ENCODE results near the gene WDFY4. TPM values are rescaled to one million over a fixed set of nuclear protein-coding genes. Genes with fewer than 3 reads are reported as not detected.

Gene WDFY4
- total RNA-seq, 4 donors from 2014 or later: 0.60 to 20.6 (median 5.1) TPM

- no peaks in the 10 kb centered on the region for H3K4me1 ChIP-seq
- H3K27ac ChIP-seq: no peak overlapping the region
- no peak for TF ChIP-seq POLR2A (IDR thresholded peaks at IDR 0.05)
- TF ChIP-seq EP300 (IDR thresholded peaks at IDR 0.05; ENCODE audit: low read depth): no peak
- TF ChIP-seq POLR2AphosphoS5 (IDR thresholded peaks at IDR 0.05): no peak
- TF ChIP-seq, protein P1, sequence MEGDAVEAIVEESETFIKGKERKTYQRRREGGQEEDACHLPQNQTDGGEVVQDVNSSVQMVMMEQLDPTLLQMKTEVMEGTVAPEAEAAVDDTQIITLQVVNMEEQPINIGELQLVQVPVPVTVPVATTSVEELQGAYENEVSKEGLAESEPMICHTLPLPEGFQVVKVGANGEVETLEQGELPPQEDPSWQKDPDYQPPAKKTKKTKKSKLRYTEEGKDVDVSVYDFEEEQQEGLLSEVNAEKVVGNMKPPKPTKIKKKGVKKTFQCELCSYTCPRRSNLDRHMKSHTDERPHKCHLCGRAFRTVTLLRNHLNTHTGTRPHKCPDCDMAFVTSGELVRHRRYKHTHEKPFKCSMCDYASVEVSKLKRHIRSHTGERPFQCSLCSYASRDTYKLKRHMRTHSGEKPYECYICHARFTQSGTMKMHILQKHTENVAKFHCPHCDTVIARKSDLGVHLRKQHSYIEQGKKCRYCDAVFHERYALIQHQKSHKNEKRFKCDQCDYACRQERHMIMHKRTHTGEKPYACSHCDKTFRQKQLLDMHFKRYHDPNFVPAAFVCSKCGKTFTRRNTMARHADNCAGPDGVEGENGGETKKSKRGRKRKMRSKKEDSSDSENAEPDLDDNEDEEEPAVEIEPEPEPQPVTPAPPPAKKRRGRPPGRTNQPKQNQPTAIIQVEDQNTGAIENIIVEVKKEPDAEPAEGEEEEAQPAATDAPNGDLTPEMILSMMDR (IDR thresholded peaks at IDR 0.05): no peak
- WGBS, 2 donors (ENCODE audit: low coverage in 1 of 2): 88 to 100% methylated on average over 2 of the region's 2 CpGs
- intact Hi-C loops (cut with DNase I; ENCODE audit: low total_unique reads): no loop called here
- no peaks in the 10 kb centered on the region for H3K27me3 ChIP-seq
- DNase-seq: no peak
- H3K9me3 ChIP-seq: no peaks in the 10 kb centered on the region
- in situ Hi-C loops (cut with MboI; ENCODE audit: low pct_ligation_motif_present in 1 of 4, low pct_unique_long_range_greater_than_20kb in 1 of 4, low sequenced_read_pairs in 3 of 4): no loop called here
- no peaks in the 10 kb centered on the region for H3K36me3 ChIP-seq
- no peak overlapping the region for H3K4me3 ChIP-seq
Observed at GRCh38 chr10:48938281-48938680, 253.6 kb downstream of the WDFY4 start.

- in situ Hi-C loops (cut with MboI; ENCODE audit: low pct_ligation_motif_present in 1 of 4, low pct_unique_long_range_greater_than_20kb in 1 of 4, low sequenced_read_pairs in 3 of 4) (no loop called here), intact Hi-C loops (cut with DNase I; ENCODE audit: low total_unique reads) (no loop called here)
- no peak overlapping the region for H3K4me3 ChIP-seq
- no peak overlapping the region for H3K27ac ChIP-seq
- WGBS, 2 donors (ENCODE audit: low coverage in 1 of 2): 61% methylated on average over 6 of the region's 6 CpGs; no CpG with 5 or more reads in 1 of the 2 donors
- H3K9me3 ChIP-seq: no peaks in the 10 kb centered on the region
- no peak for DNase-seq
- TF ChIP-seq POLR2A (IDR thresholded peaks at IDR 0.05): no peak
- TF ChIP-seq POLR2AphosphoS5 (IDR thresholded peaks at IDR 0.05): no peak
- TF ChIP-seq EP300 (IDR thresholded peaks at IDR 0.05; ENCODE audit: low read depth): no peak
- no peaks in the 10 kb centered on the region for H3K36me3 ChIP-seq
- no peaks in the 10 kb centered on the region for H3K27me3 ChIP-seq
- H3K4me1 ChIP-seq: no peaks in the 10 kb centered on the region
Observed at GRCh38 chr10:48938990-48939536, 254.4 kb downstream of the WDFY4 start.

DNA sequence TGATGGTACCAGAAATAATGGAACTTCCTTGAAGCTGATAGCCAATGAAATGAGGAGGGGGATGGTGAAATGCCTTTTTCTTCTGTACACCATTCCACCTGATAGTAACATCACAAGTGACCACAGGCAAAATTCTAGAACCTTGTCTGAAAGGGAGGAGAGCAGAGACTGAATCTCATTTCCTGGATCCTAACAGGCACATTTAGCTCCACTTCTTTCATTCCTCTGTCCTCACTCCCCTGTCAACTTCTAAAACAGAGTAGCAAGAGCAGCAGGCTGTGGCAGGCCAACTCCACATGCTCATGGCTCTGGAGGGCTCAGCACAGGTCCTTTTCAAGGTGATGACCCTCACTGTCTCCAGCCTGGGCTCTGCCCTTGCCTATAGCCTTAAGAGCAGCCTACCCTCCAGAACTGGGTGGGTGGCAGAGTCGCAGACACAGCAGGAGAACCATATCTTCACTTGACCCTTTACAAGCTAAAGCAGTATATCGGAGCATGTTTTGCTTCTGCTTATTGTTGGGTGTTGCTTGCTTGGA is 255.2 kb downstream of the WDFY4 start, which contains the start of gene LRRC18:
LRRC18 (minus strand) TSS at position 51 of the 536 bp plus-strand sequence. CDS start 25,685 bp downstream, outside the sequence.
- Histone ChIP-seq H3K9me3 (no peaks in the 10 kb centered on the region), H3K27me3 (no peaks in the 10 kb centered on the region), H3K27ac (no peak within 1 kb of the TSS), H3K36me3 (no peaks in the 10 kb centered on the region), H3K4me1 (peaks cover 0 to 1% (median 0%) of the 10 kb centered on the region in 4 donors), H3K4me3 (no peak within 1 kb of the TSS)
- in situ Hi-C loops (cut with MboI; ENCODE audit: low pct_ligation_motif_present in 1 of 4, low pct_unique_long_range_greater_than_20kb in 1 of 4, low sequenced_read_pairs in 3 of 4): no loop called here
- TF ChIP-seq, protein P1 (IDR thresholded peaks at IDR 0.05): no peak
- TF ChIP-seq POLR2A (IDR thresholded peaks at IDR 0.05): no peak
- TF ChIP-seq POLR2AphosphoS5 (IDR thresholded peaks at IDR 0.05): no peak
- no peak for TF ChIP-seq EP300 (IDR thresholded peaks at IDR 0.05; ENCODE audit: low read depth)
- 92% methylated on average over 2 of the region's 2 CpGs; no CpG with 5 or more reads in 1 of the 2 donors for WGBS, 2 donors (ENCODE audit: low coverage in 1 of 2)
- DNase-seq: no peak
- intact Hi-C loops (cut with DNase I; ENCODE audit: low total_unique reads): no loop called here

- no peak for DNase-seq
- no peaks in the 10 kb centered on the region for H3K9me3 ChIP-seq
- H3K27ac ChIP-seq: no peak overlapping the region
- 94 to 100% methylated on average over 1 to 5 of the region's 5 CpGs for WGBS, 2 donors (ENCODE audit: low coverage in 1 of 2)
- intact Hi-C loops (cut with DNase I; ENCODE audit: low total_unique reads) (no loop called here), in situ Hi-C loops (cut with MboI; ENCODE audit: low pct_ligation_motif_present in 1 of 4, low pct_unique_long_range_greater_than_20kb in 1 of 4, low sequenced_read_pairs in 3 of 4) (no loop called here)
- no peaks in the 10 kb centered on the region for H3K36me3 ChIP-seq
- peaks cover 0 to 5% (median 3%) of the 10 kb centered on the region in 4 donors for H3K4me1 ChIP-seq
- H3K4me3 ChIP-seq: no peak overlapping the region
- TF ChIP-seq EP300 (IDR thresholded peaks at IDR 0.05; ENCODE audit: low read depth): no peak
- TF ChIP-seq, protein P1 (IDR thresholded peaks at IDR 0.05): no peak
- TF ChIP-seq POLR2AphosphoS5 (IDR thresholded peaks at IDR 0.05): no peak
- TF ChIP-seq POLR2A (IDR thresholded peaks at IDR 0.05): no peak
- no peaks in the 10 kb centered on the region for H3K27me3 ChIP-seq
Observed at GRCh38 chr10:48940372-48940771, 255.7 kb downstream of the WDFY4 start.
